NCI-H146 treated with DMSO at 0.1 percent for 48 hours (cell line): ENCODE measurements around the gene NDUFA3.
"Not testable (repeated sequence)": the region's sequence is repeated elsewhere in the genome, so short reads cannot be mapped to it uniquely, and the experiment has no call there.

Experiments
- DNase-seq: peaks from one replicate; lab custom pipeline; 2025; ENCODE audit not compliant: unreplicated experiment; lab: John Stamatoyannopoulos, UW

The NDUFA3 gene

GRCh38 chr19:54102421-54103169 is at the start of gene NDUFA3:
TSS of gene NDUFA3 (plus strand) at chr19:54102855. CDS start at chr19:54102879, 24 bp downstream.
- DNase-seq: peak; percentile 97

GRCh38 chr19:54062643-54063042 is 40.0 kb upstream of the NDUFA3 start:
- no peak for DNase-seq

- no peak for DNase-seq
Observed at GRCh38 chr19:54063350-54064116, 39.1 kb upstream of the NDUFA3 start, which contains the start of gene VSTM1. TSS of gene VSTM1 (minus strand) at chr19:54063897. CDS start at chr19:54063777, 120 bp downstream.

GRCh38 chr19:54069470-54069869 is 33.2 kb upstream of the NDUFA3 start:
- no peak for DNase-seq

DNA sequence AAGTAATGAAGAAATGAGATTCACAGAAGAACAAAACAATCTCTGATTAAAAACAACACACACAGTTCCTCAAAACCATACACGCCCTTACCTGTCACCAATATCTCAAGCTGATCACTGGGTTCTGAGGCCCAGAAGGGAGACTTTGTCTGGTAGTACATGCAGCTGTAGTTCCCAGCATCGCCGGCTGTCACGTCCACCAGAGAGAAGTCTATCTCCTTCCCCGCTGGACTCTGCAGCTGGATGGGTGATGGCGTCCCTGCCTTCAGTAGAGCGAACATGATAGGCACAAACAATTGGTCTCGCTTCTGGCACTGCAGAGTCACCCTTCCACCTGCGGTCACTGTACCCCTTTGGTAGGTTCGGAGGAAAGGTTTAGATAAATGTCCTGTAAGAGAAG is 28.8 kb upstream of the NDUFA3 start:
- DNase-seq: no peak

DNA sequence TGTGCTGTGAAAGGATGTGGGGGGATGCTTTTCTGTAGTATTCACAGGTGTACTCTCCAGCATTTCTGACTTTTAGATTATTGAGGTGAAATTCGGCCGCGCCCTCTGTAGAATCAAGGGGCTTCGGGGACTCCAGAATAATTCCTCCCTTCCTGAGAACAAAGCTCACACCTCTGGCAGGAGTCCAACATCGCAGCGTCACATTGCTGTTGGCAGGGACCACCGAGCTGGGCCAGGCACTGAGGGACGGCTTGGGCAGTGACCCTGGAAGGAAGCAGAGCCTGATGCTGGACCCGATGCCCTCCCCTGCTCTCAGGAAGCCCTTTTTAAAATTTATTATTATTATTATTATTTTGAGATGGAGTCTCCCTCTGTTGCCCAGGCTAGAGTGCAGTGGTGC is 27.8 kb upstream of the NDUFA3 start:
- DNase-seq: no peak

- DNase-seq: no peak
Observed at GRCh38 chr19:54077334-54077733, 25.3 kb upstream of the NDUFA3 start.

- DNase-seq: no peak
Observed at GRCh38 chr19:54081032-54081431, 21.6 kb upstream of the NDUFA3 start, which contains the start of gene TARM1. TSS of gene TARM1 (minus strand) at chr19:54081365. CDS start at chr19:54081340, 25 bp downstream.

GRCh38 chr19:54084410-54084809 is 18.2 kb upstream of the NDUFA3 start:
- DNase-seq: no peak

DNA sequence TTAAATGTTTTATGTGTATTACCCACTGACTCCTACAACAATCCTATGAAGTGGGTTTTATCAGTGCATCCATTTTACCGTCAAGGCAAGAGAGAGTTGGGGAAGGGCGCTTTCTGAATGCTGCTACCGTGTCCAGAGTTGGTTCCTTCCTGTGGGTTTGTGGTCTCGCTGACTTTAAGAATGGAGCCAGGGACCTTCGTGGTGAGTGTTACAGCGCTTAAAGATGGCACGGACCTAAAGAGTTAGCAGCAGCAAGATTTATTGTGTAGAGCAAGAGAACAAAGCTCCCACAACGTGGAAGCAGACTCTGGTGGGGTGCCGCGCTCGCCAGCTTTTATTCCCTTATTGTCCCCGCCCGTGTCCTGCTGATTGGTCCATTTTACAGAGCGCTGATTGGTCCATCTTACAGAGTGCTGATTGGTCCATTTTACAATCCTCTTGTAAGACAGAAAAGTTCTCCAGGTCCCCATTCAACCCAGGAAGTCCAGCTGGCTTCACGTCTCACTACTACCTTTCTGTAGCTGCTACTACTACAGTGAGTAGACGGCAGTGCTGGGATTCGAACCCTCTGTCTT is 8.1 kb upstream of the NDUFA3 start:
- no peak for DNase-seq

- DNase-seq: no peak
Observed at GRCh38 chr19:54095136-54095858, 7.4 kb upstream of the NDUFA3 start.

GRCh38 chr19:54095859-54096616 is 6.6 kb upstream of the NDUFA3 start:
- DNase-seq: peak; percentile 12

GRCh38 chr19:54096617-54097106 is 6.0 kb upstream of the NDUFA3 start:
- no peak for DNase-seq

DNA sequence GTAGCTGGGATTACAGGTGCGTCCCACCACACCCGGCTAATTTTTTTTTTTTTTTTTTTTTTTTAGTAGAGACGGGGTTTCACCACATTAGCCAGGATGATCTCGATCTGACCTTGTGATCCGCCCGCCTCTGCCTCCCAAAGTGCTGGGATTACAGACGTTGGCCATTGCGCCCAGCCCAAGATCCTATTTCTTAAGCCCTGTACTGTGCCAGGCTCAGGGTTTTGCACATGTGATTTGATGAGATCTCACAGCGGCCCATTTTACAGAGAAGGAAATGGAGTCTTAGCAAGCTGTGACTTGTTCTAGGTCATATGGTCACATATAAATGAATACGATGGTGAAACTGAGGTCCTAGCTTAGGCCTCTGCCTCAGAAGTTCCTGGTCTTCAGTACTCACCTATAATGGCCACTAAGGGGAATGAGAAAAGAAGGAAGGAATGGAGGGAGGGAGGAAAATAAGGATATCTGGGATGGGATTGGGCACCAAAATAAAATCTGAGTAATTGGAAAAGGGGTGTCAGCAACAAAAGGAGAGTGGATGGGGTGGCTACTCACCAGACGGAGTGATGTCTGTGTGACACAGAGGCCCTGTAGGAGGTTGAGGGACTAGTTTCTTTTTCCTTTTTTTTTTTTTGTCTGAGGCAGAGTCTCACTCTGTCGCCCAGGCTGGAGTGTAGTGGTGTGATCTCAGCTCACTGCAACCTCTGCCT is 3.3 kb upstream of the NDUFA3 start:
- DNase-seq: no peak

- DNase-seq: not testable (repeated sequence)
Observed at GRCh38 chr19:54099903-54100255, 2.8 kb upstream of the NDUFA3 start.

DNA sequence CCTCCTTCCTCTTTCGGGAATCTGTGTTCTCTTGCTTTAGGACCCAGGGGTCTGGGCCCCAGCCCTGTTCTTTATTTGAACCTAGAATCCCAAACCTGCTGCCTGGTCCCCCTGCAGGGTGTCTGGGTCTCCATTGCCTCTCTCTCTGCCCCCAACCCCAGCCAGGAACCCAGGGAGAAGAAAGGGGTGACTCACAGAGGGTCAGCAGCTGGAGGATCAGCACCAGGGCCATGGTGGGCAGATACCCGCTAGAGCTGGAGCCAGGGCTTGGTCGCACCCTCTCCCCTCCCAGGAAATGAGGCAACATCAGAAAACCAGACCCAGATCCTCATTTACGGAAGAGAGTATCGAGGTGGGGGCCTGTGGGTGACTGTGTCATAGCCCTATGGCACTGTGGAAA is 2.1 kb upstream of the NDUFA3 start, which contains the start of gene OSCAR:
OSCAR (minus strand) TSS at position 243 of the 400 bp plus-strand sequence; CDS start at position 232, 11 bp downstream.
- DNase-seq: no peak

- no peak for DNase-seq
Observed at GRCh38 chr19:54104998-54105715, 2.5 kb downstream of the NDUFA3 start.

DNA sequence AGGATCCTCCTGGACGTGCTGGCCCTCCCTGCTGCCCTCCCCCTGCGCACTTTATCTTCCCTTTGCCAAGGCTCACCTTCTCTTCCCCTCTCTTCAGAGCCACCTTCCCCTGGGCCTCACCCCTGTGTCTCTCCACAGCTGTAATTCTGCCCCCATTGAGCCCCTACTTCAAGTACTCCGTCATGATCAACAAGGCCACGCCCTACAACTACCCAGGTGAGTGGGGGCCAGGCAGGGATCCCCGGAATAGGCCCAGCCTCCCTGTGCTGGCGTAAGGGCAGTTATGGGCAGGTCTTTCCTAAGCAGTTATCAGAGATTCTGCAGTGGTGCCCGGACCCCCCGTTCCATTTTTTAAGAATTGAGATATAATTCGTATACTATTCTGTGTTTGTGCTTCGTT is 3.1 kb downstream of the NDUFA3 start:
- DNase-seq: no peak

GRCh38 chr19:54106716-54107115 is 4.1 kb downstream of the NDUFA3 start:
- DNase-seq: no peak
